Neural cell (in vitro differentiated cells): ENCODE results near the gene OTOF.

Experiments
- CTCF ChIP-seq: fragments of 450-650 bp; IDR thresholded peaks from 2 replicates; pipeline ENCODE4 v1.5.1; 2014; ENCODE audit warnings: antibody characterized with exemption, mild to moderate bottlenecking, moderate library complexity; ENCODE audit not compliant: poor library complexity, severe bottlenecking
- EP300 ChIP-seq: fragments of 450-650 bp; conservative IDR thresholded peaks from 2 replicates; pipeline ENCODE4 v1.6.1; 2014; ENCODE audit warnings: antibody characterized with exemption, mild to moderate bottlenecking, moderate library complexity; ENCODE audit not compliant: poor library complexity, severe bottlenecking
- EZH2 ChIP-seq: fragments of 200-600, 300-800 bp; shearing (Covaris generic), sonication (generic); IDR thresholded peaks from 2 replicates; pipeline ENCODE4 v1.6.1; 2014; ENCODE audit warnings: antibody characterized with exemption, low read length, borderline replicate concordance, mild to moderate bottlenecking; ENCODE audit not compliant: insufficient read depth, poor library complexity, severe bottlenecking
- MXI1 ChIP-seq: fragments of 450-650 bp; conservative IDR thresholded peaks from 2 replicates; pipeline ENCODE4 v1.6.1; 2014; ENCODE audit warnings: antibody characterized with exemption, mild to moderate bottlenecking; ENCODE audit not compliant: poor library complexity, severe bottlenecking
- POLR2AphosphoS5 ChIP-seq: IDR thresholded peaks from 2 replicates; pipeline ENCODE4 v1.6.1; 2012
- RAD21 ChIP-seq: fragments of 450-650 bp; conservative IDR thresholded peaks from 2 replicates; pipeline ENCODE4 v1.6.1; 2014; ENCODE audit warnings: antibody characterized with exemption, mild to moderate bottlenecking, moderate library complexity
- REST ChIP-seq: IDR thresholded peaks from 2 replicates; pipeline ENCODE4 v1.6.1; 2012; ENCODE audit warnings: borderline replicate concordance
- SMC3 ChIP-seq: fragments of 450-650 bp; conservative IDR thresholded peaks from 2 replicates; pipeline ENCODE4 v1.6.1; 2014; ENCODE audit warnings: antibody characterized with exemption, mild to moderate bottlenecking, moderate library complexity; ENCODE audit not compliant: poor library complexity
- TAF1 ChIP-seq: IDR thresholded peaks from 2 replicates; pipeline ENCODE4 v1.6.1; 2012; ENCODE audit warnings: low read depth

GRCh38 chr2:26516781-26517180 lies 38.9 kb upstream of the OTOF start:
- TF ChIP-seq TAF1: no peak
- TF ChIP-seq CTCF: no peak
- TF ChIP-seq RAD21: no peak
- TF ChIP-seq REST: no peak
- TF ChIP-seq POLR2AphosphoS5: no peak
- no peak for TF ChIP-seq MXI1
- no peak for TF ChIP-seq EZH2
- no peak for TF ChIP-seq EP300
- TF ChIP-seq SMC3: no peak
